CD14-positive monocyte (primary cell): Measurements from ENCODE around the gene PACSIN3. TPM values are rescaled to one million over a fixed set of nuclear protein-coding genes. Genes with fewer than 3 reads are reported as not detected.

Experiments used
- DNase-seq, 3 donors: peaks; one replicate each; pipeline ENCODE4 v3.0.0-alpha.2; 2011 to 2022
- H2AFZ ChIP-seq: 2 replicates; pipeline ENCODE4 v1.6.0; 2012; ENCODE audit warnings: mild to moderate bottlenecking, low read depth, low read length, inconsistent platforms; ENCODE audit not compliant: insufficient read depth, poor library complexity, severe bottlenecking
- H3K27ac ChIP-seq, 2 donors: 1 replicate in 1 of 2; 2 replicates in 1 of 2; pipeline ENCODE4 v1.5.1; 2012 to 2013; ENCODE audit warnings: low read length in 2 of 2, control low read depth in 1 of 2, inconsistent platforms in 1 of 2, low read depth in 1 of 2, mild to moderate bottlenecking in 1 of 2
- H3K27me3 ChIP-seq, 2 donors: one replicate each; pipeline versions ENCODE4 v1.6.0 to v1.6.1; 2011 to 2013; ENCODE audit warnings: low read length in 2 of 2; ENCODE audit not compliant: control insufficient read depth in 2 of 2, insufficient read depth in 2 of 2
- H3K36me3 ChIP-seq, 2 donors: replicated peaks in 1 of 2; 1 replicate in 1 of 2; 2 replicates in 1 of 2; pipeline versions ENCODE4 v1.5.1 to v1.6.1; 2012 to 2013; ENCODE audit warnings: low read length in 2 of 2, control low read depth in 1 of 2, inconsistent platforms in 1 of 2, mild to moderate bottlenecking in 1 of 2; ENCODE audit not compliant: insufficient read depth in 2 of 2, control insufficient read depth in 1 of 2
- H3K4me1 ChIP-seq, 2 donors: 1 replicate in 1 of 2; 2 replicates in 1 of 2; pipeline versions ENCODE4 v1.5.1 to v1.6.1; 2012 to 2013; ENCODE audit warnings: low read length in 2 of 2, control low read depth in 1 of 2, inconsistent platforms in 1 of 2, mild to moderate bottlenecking in 1 of 2, moderate library complexity in 1 of 2; ENCODE audit not compliant: insufficient read depth in 2 of 2, control insufficient read depth in 1 of 2
- H3K4me2 ChIP-seq: replicated peaks from 2 replicates; pipeline ENCODE3; 2012; ENCODE audit warnings: low read length, moderate library complexity, mild to moderate bottlenecking; ENCODE audit not compliant: poor library complexity, severe bottlenecking; ENCODE audit errors: extremely low read depth
- H3K4me3 ChIP-seq, 3 experiments: fragments of 200-600 bp in 1 of 3; sonication (generic) in 1 of 3; replicated peaks in 1 of 3; 1 replicate in 2 of 3; 2 replicates in 1 of 3; pipeline ENCODE4 v1.5.1; 2011 to 2013; ENCODE audit warnings: low read length in 3 of 3, mild to moderate bottlenecking in 3 of 3, control low read depth in 2 of 3, low read depth in 2 of 3, inconsistent platforms in 1 of 3, moderate library complexity in 1 of 3
- H3K79me2 ChIP-seq: 2 replicates; pipeline ENCODE4 v1.6.0; 2012; ENCODE audit warnings: mild to moderate bottlenecking, control low read depth, inconsistent platforms, low read length, moderate library complexity; ENCODE audit not compliant: insufficient read depth
- H3K9ac ChIP-seq: 2 replicates; pipeline ENCODE4 v1.6.0; 2017; ENCODE audit warnings: low read length, mild to moderate bottlenecking; ENCODE audit not compliant: insufficient read depth, poor library complexity, severe bottlenecking
- H3K9me3 ChIP-seq, 2 donors: replicated peaks in 1 of 2; 1 replicate in 1 of 2; 2 replicates in 1 of 2; pipeline versions ENCODE4 v1.5.1 to v1.6.1; 2012 to 2013; ENCODE audit warnings: low read length in 2 of 2, control low read depth in 1 of 2; ENCODE audit not compliant: control insufficient read depth in 1 of 2, insufficient read depth in 1 of 2
- H4K20me1 ChIP-seq: 2 replicates; pipeline ENCODE4 v1.6.0; 2012; ENCODE audit warnings: mild to moderate bottlenecking, low read length, control low read depth, moderate library complexity; ENCODE audit not compliant: insufficient read depth
- H3K27ac Mint-ChIP-seq, 7 donors: one replicate each; pipeline ENCODE4 v1.8.0; 2020; ENCODE audit warnings: mild to moderate bottlenecking in 7 of 7, mixed read lengths in 7 of 7, moderate library complexity in 6 of 7, inconsistent platforms in 2 of 7
- H3K27me3 Mint-ChIP-seq, 3 donors: one replicate each; pipeline ENCODE4 v1.8.0; 2021 to 2022; ENCODE audit warnings: low read depth in 3 of 3, mild to moderate bottlenecking in 3 of 3, mixed read lengths in 3 of 3, moderate library complexity in 3 of 3, inconsistent platforms in 1 of 3
- H3K36me3 Mint-ChIP-seq, 2 donors: one replicate each; pipeline ENCODE4 v1.8.0; 2020; ENCODE audit warnings: mixed read lengths in 2 of 2, inconsistent platforms in 1 of 2, mild to moderate bottlenecking in 1 of 2
- H3K4me1 Mint-ChIP-seq: one replicate; pipeline ENCODE4 v1.8.0; 2020; ENCODE audit warnings: mild to moderate bottlenecking, mixed read lengths
- H3K4me3 Mint-ChIP-seq, 2 donors: one replicate each; pipeline ENCODE4 v1.8.0; 2020; ENCODE audit warnings: mild to moderate bottlenecking in 2 of 2, mixed read lengths in 2 of 2, moderate library complexity in 1 of 2
- H3K9me3 Mint-ChIP-seq, 7 donors: one replicate each; pipeline ENCODE4 v1.8.0; 2020 to 2022; ENCODE audit warnings: mixed read lengths in 7 of 7, mild to moderate bottlenecking in 6 of 7, moderate library complexity in 6 of 7, inconsistent platforms in 2 of 7
- CTCF ChIP-seq: fragments of 200-600 bp; IDR thresholded peaks from one replicate; pipeline ENCODE4 v1.8.0; 2022; ENCODE audit warnings: antibody characterized with exemption, mild to moderate bottlenecking
- WGBS: methylation state at CpG from one replicate; pipeline ENCODE4 v1.1.5; 2013; ENCODE audit warnings: missing lambda C conversion rate; ENCODE audit not compliant: insufficient coverage; 5-methylcytosine and 5-hydroxymethylcytosine counted together
- intact Hi-C, 2 donors: fragments of 100-400 bp; cut with micrococcal nuclease; formaldehyde crosslinking; loops; one replicate each; pipeline versions ENCODE4 v1.15.0 to v1.15.1; 2023
- polyA plus RNA-seq, 3 donors: library from polyadenylated mRNA; depleted of rRNA in 1 of 3; unstranded in 2 of 3; stranded (reverse) in 1 of 3; fragments of 300-500 nt in 2 of 3; fragments of >200 nt in 1 of 3; fragmentation: Illumina TruSeq in 2 of 3; gene quantifications; 1 replicate in 2 of 3; 2 replicates in 1 of 3; pipeline ENCODE4 v1.2.3, GENCODE V29; 2012 to 2021

Gene PACSIN3
- polyA plus RNA-seq, 3 donors: not detected

GRCh38 chr11:47149782-47150181, 36.5 kb downstream of the PACSIN3 start:
- peaks cover 2 to 6% of the 10 kb centered on the region in 2 donors for H3K36me3 Mint-ChIP-seq
- no peak overlapping the region for H3K4me3 Mint-ChIP-seq
- H3K27me3 ChIP-seq: no peaks in the 10 kb centered on the region

GRCh38 chr11:47148903-47149531, 37.2 kb downstream of the PACSIN3 start:
- Histone ChIP-seq H3K9ac (no peak overlapping the region), H3K9me3 (no peaks in the 10 kb centered on the region), H3K27ac (no peak overlapping the region), H3K36me3 (no peaks in the 10 kb centered on the region), H4K20me1 (no peaks in the 10 kb centered on the region), H3K4me2 (no peak overlapping the region), H3K27me3 (no peaks in the 10 kb centered on the region), H3K4me3 (no peak overlapping the region), H3K4me1 (peaks cover 0 to 3% of the 10 kb centered on the region in 2 donors), H3K79me2 (no peaks in the 10 kb centered on the region), H2AFZ (no peak overlapping the region)
- no peak for DNase-seq
- H3K4me1 Mint-ChIP-seq: peaks cover 9% of the 10 kb centered on the region
- H3K4me3 Mint-ChIP-seq: no peak overlapping the region
- intact Hi-C loops: no loop called here
- H3K27ac Mint-ChIP-seq: no peak overlapping the region
- H3K9me3 Mint-ChIP-seq: no peaks in the 10 kb centered on the region
- 87% methylated on average over 7 of the region's 10 CpGs for WGBS
- H3K27me3 Mint-ChIP-seq: peaks cover 0 to 3% (median under 1%) of the 10 kb centered on the region in 3 donors
- peaks cover 2 to 6% of the 10 kb centered on the region in 2 donors for H3K36me3 Mint-ChIP-seq
- TF ChIP-seq CTCF: no peak

More at GRCh38 chr11:47149782-47150181, 36.5 kb downstream of the PACSIN3 start:
- Mint-ChIP-seq H3K27me3 (peaks cover 0 to 4% (median 3%) of the 10 kb centered on the region in 3 donors), H3K27ac (no peak overlapping the region), H3K9me3 (no peaks in the 10 kb centered on the region), H3K4me1 (peaks cover 9% of the 10 kb centered on the region)
- Histone ChIP-seq H3K9me3 (no peaks in the 10 kb centered on the region), H3K36me3 (no peaks in the 10 kb centered on the region), H3K4me2 (no peak overlapping the region), H3K4me1 (peaks cover 0 to 3% of the 10 kb centered on the region in 2 donors), H3K79me2 (no peaks in the 10 kb centered on the region), H3K4me3 (no peak overlapping the region), H2AFZ (no peak overlapping the region), H4K20me1 (no peaks in the 10 kb centered on the region), H3K27ac (no peak overlapping the region), H3K9ac (no peak overlapping the region)
- no peak for DNase-seq
- intact Hi-C loops: no loop called here
- no peak for TF ChIP-seq CTCF
- 80% methylated on average over 1 of the region's 2 CpGs for WGBS
